Epithelial cell of proximal tubule (primary cell): Measurements from ENCODE around the gene DZANK1. TPM values are rescaled to one million over a fixed set of nuclear protein-coding genes. Genes with fewer than 3 reads are reported as not detected.
"Not testable (repeated sequence)": the region's sequence is repeated elsewhere in the genome, so short reads cannot be mapped to it uniquely, and the experiment has no call there.

Experiments
- DNase-seq: peaks from one replicate; pipeline ENCODE4 v3.0.0-alpha.2; 2011; ENCODE audit warnings: low read depth
- H3K4me3 ChIP-seq: 2 replicates; pipeline ENCODE4 v1.5.1; 2011; ENCODE audit warnings: low read depth, mild to moderate bottlenecking, low read length
- CTCF ChIP-seq: conservative IDR thresholded peaks from 2 replicates; pipeline ENCODE4 v1.5.1; 2012; ENCODE audit warnings: low read depth, mild to moderate bottlenecking, low read length
- total RNA-seq: library from RNA; depleted of rRNA; stranded (reverse); fragments of >200 nt; gene quantifications from 2 replicates; pipeline ENCODE4 v1.2.3, GENCODE V29; 2015

DZANK1 gene
- total RNA-seq, 1 donor from 2014 or later = 1.3 TPM

- TF ChIP-seq CTCF = peak; percentile 22
- H3K4me3 ChIP-seq = no peak overlapping the region
- DNase-seq = no peak
These were observed 85.8 kb downstream of the DZANK1 start for GRCh38 chr20:18380908-18381529.

- DNase-seq = no peak
- TF ChIP-seq CTCF = no peak
- no peak overlapping the region for H3K4me3 ChIP-seq
These were observed 88.8 kb downstream of the DZANK1 start for GRCh38 chr20:18377896-18378481.

GRCh38 chr20:18375551-18375950 is 91.3 kb downstream of the DZANK1 start:
- H3K4me3 ChIP-seq, DNase-seq: not testable (repeated sequence)

GRCh38 chr20:18372296-18372695 is 94.5 kb downstream of the DZANK1 start:
- H3K4me3 ChIP-seq = no peak overlapping the region
- no peak for DNase-seq
- TF ChIP-seq CTCF = no peak

- no peak for TF ChIP-seq CTCF
- no peak overlapping the region for H3K4me3 ChIP-seq
- DNase-seq = no peak
These were observed 102.1 kb downstream of the DZANK1 start for GRCh38 chr20:18364768-18365167.

- DNase-seq = no peak
- TF ChIP-seq CTCF = no peak
- no peak overlapping the region for H3K4me3 ChIP-seq
These were observed 103.1 kb downstream of the DZANK1 start for GRCh38 chr20:18363708-18364107.

- no peak overlapping the region for H3K4me3 ChIP-seq
- DNase-seq = no peak
- no peak for TF ChIP-seq CTCF
These were observed 103.9 kb downstream of the DZANK1 start for GRCh38 chr20:18362916-18363315.
